ENCODE results near the gene DUSP23.

DNA sequence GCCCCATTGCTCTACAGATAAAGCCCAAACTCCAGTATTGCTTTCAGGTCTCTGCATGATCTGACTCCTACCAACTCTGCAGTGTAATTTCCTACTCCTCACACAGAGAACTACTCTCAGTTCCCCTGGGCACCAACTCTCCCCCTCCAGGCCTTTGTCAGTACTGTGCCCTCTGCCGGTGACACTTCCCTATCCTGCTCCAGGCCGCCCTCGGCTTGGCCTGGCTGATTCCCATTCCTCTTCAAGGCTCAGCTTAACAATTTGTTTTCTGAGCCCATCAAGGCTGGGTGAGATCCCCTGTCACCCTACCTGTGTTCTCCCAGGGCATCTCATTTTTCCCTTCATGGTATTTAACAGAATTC is 48.5 kb downstream of the DUSP23 start:
- TF ChIP-seq, protein P1, sequence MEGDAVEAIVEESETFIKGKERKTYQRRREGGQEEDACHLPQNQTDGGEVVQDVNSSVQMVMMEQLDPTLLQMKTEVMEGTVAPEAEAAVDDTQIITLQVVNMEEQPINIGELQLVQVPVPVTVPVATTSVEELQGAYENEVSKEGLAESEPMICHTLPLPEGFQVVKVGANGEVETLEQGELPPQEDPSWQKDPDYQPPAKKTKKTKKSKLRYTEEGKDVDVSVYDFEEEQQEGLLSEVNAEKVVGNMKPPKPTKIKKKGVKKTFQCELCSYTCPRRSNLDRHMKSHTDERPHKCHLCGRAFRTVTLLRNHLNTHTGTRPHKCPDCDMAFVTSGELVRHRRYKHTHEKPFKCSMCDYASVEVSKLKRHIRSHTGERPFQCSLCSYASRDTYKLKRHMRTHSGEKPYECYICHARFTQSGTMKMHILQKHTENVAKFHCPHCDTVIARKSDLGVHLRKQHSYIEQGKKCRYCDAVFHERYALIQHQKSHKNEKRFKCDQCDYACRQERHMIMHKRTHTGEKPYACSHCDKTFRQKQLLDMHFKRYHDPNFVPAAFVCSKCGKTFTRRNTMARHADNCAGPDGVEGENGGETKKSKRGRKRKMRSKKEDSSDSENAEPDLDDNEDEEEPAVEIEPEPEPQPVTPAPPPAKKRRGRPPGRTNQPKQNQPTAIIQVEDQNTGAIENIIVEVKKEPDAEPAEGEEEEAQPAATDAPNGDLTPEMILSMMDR (IDR thresholded peaks at IDR 0.05; ENCODE audit: poor library complexity, severe bottlenecking), result peak; percentile 17
- TF ChIP-seq EZH2 (IDR thresholded peaks at IDR 0.05; ENCODE audit: borderline replicate concordance, insufficient read depth, low read length, poor library complexity, severe bottlenecking) (no peak), MXI1 (conservative IDR thresholded peaks at IDR 0.05; ENCODE audit: poor library complexity, severe bottlenecking) (no peak), POLR2AphosphoS5 (IDR thresholded peaks at IDR 0.05) (no peak)

Data from neural cell (in vitro differentiated cells).